NCI-H2196 treated with DMSO at 0.1 percent for 48 hours (cell line): Measurements from ENCODE around the gene SYCE3.
"Not testable (repeated sequence)": the region's sequence is repeated elsewhere in the genome, so short reads cannot be mapped to it uniquely, and the experiment has no call there.

ENCODE experiments used
- DNase-seq: peaks from one replicate; lab custom pipeline; 2025; ENCODE audit not compliant: unreplicated experiment; lab: John Stamatoyannopoulos, UW

SYCE3 gene

GRCh38 chr22:50522806-50523438, 39.8 kb downstream of the SYCE3 start:
- DNase-seq, result no peak

GRCh38 chr22:50522208-50522805, 40.4 kb downstream of the SYCE3 start:
- DNase-seq, result no peak

DNA sequence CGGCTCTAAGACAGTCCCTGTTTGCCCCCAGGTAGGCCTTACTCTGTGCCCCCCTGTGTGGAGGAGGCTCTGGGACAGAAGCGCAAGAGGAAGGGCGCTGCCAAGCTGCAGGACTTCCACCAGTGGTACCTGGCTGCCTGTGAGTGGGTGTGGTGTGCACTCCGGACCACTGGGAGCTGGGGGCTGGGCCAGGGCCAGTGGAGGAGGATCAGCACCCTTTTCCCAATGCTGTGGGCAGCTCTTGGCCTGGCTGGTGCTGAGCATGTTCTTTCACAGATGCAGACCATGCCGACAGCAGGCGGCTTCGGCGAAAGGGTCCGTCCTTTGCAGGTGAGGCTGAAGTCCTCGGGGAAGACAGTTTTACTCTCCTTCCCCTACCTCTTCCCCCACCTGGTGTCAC, 41.0 kb downstream of the SYCE3 start:
- no peak for DNase-seq

- no peak for DNase-seq
Measured at GRCh38 chr22:50520826-50521453, 41.8 kb downstream of the SYCE3 start.

GRCh38 chr22:50520184-50520583, 42.5 kb downstream of the SYCE3 start:
- not testable (repeated sequence) for DNase-seq

GRCh38 chr22:50519151-50519550, 43.6 kb downstream of the SYCE3 start:
- no peak for DNase-seq

DNA sequence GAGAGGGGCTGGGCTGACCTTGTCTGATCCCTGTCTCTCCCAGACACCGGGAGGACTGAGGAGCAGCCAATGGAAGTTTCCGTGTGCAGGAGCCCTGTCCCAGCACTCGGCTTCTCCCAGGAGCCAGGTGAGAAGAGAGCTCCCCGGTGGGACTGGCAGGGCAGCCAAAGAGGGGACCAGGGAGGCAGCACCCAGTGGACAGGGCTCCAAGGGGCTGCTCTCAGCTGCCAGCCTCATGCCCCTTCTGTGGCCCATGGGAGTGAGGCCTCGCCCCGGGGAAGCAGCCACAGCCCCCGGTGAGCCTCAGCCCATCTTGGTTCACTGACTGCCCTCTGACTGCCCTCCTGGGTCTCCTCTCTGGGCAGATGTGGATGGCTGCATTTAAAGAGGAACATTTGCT, 44.1 kb downstream of the SYCE3 start:
- DNase-seq, result no peak

DNA sequence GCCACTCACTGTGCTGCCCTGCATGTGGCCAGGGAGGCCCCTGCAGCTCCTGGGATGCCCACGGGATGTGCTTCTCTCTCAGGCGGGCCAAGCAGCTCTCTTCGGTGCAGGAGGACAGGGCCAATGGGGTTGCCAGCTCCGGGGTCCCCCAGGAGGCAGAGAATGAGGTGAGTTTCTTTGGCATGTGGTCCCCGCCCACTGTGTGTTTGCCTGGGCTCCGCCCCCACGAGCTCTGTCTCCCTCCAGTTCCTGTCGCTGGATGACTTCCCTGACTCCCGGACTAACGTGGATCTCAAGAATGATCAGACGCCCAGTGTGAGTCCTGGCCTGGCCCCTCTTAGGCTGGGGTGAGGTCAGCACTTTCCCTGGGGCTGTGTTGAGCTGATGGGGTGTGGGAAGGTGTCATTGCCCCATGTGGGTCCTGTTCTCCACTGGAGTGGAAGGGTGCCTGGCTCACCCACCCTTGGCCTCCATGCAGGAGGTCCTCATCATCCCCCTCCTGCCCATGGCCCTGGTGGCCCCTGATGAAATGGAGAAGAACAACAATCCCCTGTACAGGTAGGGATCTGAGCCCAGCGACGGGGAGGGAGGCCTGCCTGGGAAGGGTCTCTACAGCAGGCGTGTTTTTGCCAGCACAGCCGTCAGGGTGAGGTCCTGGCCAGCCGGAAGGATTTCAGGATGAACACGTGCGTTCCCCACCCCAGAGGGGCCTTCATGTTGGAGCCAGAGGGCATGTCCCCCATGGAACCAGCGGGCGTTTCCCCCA, 45.0 kb downstream of the SYCE3 start:
- no peak for DNase-seq

- DNase-seq, result no peak
Measured at GRCh38 chr22:50516891-50517290, 45.8 kb downstream of the SYCE3 start.

- no peak for DNase-seq
Measured at GRCh38 chr22:50516068-50516467, 46.7 kb downstream of the SYCE3 start.

- DNase-seq, result no peak
Measured at GRCh38 chr22:50513175-50513574, 49.5 kb downstream of the SYCE3 start.

DNA sequence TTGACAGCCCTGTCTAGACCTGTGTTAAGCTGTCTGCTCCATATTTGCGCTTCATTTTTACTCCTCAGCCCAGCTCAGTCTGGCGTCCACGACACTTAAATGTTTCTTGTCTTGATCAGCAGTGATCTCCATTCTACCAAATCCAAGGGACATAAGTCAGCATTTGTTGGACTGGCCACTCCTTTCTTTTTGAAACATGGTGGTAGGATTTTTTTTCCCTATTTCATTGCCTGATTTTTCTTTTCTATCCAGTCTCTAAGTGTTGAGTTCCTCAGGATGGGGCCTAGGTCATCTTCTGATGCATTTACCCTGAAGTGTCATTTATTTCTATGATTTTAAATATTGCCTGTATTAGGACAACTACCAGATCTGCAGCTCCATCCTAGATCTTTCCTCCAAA, 53.8 kb downstream of the SYCE3 start:
- no peak for DNase-seq

- DNase-seq, result no peak
Measured at GRCh38 chr22:50507991-50508884, 54.5 kb downstream of the SYCE3 start, which contains the start of gene NCAPH2. NCAPH2 (plus strand) TSS chr22:50508224; CDS start chr22:50508338, 114 bp downstream.

DNA sequence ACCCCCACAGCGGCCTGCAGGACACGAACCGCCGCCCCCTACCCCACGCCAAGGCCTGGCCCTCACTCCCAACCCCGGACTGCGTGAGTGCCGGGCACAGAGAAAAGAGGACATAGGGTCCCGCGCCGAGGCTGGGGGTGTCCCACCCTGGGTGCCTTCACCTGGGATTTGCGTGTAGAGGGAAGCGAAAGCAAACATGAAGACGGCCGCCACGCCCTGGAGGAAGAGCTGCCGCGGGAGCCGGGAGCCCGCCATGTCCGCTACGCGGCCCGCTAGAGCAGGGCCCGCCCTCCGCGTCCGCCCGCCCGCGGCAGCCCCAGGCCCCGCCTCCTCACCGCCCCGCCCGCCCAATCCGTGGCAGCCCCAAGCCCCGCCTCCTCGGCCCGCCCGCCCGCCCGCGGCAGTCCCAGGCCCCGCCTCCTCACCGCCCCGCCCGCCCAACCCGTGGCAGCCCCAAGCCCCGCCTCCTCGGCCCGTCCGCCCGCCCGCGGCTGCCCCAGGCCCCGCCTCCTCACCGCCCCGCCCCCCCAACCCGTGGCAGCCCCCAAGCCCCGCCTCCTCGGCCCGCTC, 55.2 kb downstream of the SYCE3 start, which contains the start of gene LMF2:
Gene LMF2 (minus strand): TSS at position 282 of the 570 bp plus-strand sequence. CDS start 27 bp downstream, at position 255.
- peak; percentile 63 for DNase-seq

- DNase-seq, result no peak
Measured at GRCh38 chr22:50506611-50507420, 55.9 kb downstream of the SYCE3 start.

GRCh38 chr22:50505776-50506610, 56.7 kb downstream of the SYCE3 start:
- no peak for DNase-seq

GRCh38 chr22:50505276-50505775, 57.4 kb downstream of the SYCE3 start:
- DNase-seq, result no peak
